Activated CD4-positive, alpha-beta T cell treated with anti-CD3 and anti-CD28 coated beads, Interleukin-2, Interleukin-6, amounts not matched to agents 100 ng/mL and 50 ng/mL, durations not matched to agents 16 hours and 8 hours (primary cell): ENCODE measurements around the gene ASCL2.
"Not testable (repeated sequence)": the region's sequence is repeated elsewhere in the genome, so short reads cannot be mapped to it uniquely, and the experiment has no call there.

Experiments used
- DNase-seq: peaks from one replicate; pipeline ENCODE4 v3.0.0-alpha.2; 2020

The ASCL2 gene

GRCh38 chr11:2258501-2259465 lies 11.6 kb downstream of the ASCL2 start:
- no peak for DNase-seq

GRCh38 chr11:2256951-2257700 lies 13.3 kb downstream of the ASCL2 start:
- no peak for DNase-seq

- no peak for DNase-seq
Measured at GRCh38 chr11:2256293-2256913, 14.0 kb downstream of the ASCL2 start.

GRCh38 chr11:2252018-2252417 lies 18.4 kb downstream of the ASCL2 start:
- DNase-seq = no peak

GRCh38 chr11:2251138-2251537 lies 19.2 kb downstream of the ASCL2 start:
- DNase-seq = no peak

GRCh38 chr11:2250485-2250884 lies 19.9 kb downstream of the ASCL2 start:
- no peak for DNase-seq

GRCh38 chr11:2250041-2250440 lies 20.3 kb downstream of the ASCL2 start:
- no peak for DNase-seq

GRCh38 chr11:2249189-2249916 lies 21.0 kb downstream of the ASCL2 start:
- no peak for DNase-seq

GRCh38 chr11:2248762-2249161 lies 21.6 kb downstream of the ASCL2 start:
- DNase-seq = no peak

- no peak for DNase-seq
Measured at GRCh38 chr11:2248242-2248641, 22.1 kb downstream of the ASCL2 start.

- no peak for DNase-seq
Measured at GRCh38 chr11:2247496-2247895, 22.9 kb downstream of the ASCL2 start.

GRCh38 chr11:2240834-2241233 lies 29.6 kb downstream of the ASCL2 start:
- no peak for DNase-seq

- no peak for DNase-seq
Measured at GRCh38 chr11:2237457-2238238, 32.7 kb downstream of the ASCL2 start.

GRCh38 chr11:2236381-2237134 lies 33.8 kb downstream of the ASCL2 start:
- not testable (repeated sequence) for DNase-seq

- DNase-seq = no peak
Measured at GRCh38 chr11:2235588-2236326, 34.6 kb downstream of the ASCL2 start.

GRCh38 chr11:2234963-2235362 lies 35.4 kb downstream of the ASCL2 start:
- DNase-seq = no peak

GRCh38 chr11:2233693-2234455 lies 36.5 kb downstream of the ASCL2 start:
- DNase-seq = no peak

- DNase-seq = no peak
Measured at GRCh38 chr11:2229713-2230297, 40.6 kb downstream of the ASCL2 start.

- DNase-seq = no peak
Measured at GRCh38 chr11:2224254-2224653, 46.1 kb downstream of the ASCL2 start.
